KMS-11 (cell line): ENCODE data around the gene ARHGAP45.

Experiments used
- H2AFZ ChIP-seq: fragments of 200-600 bp; sonication (generic); 2 replicates; pipeline ENCODE4 v1.6.1; 2016; ENCODE audit warnings: antibody characterized with exemption, mixed run types, low read depth
- H3K27ac ChIP-seq: fragments of 200-600 bp; sonication (generic); 2 replicates; pipeline ENCODE4 v1.6.1; 2016; ENCODE audit warnings: mild to moderate bottlenecking, mixed run types
- H3K27me3 ChIP-seq: fragments of 200-600 bp; sonication (generic); 2 replicates; pipeline ENCODE4 v1.6.1; 2017; ENCODE audit warnings: mild to moderate bottlenecking, low read depth, mixed run types, moderate library complexity; ENCODE audit not compliant: insufficient read depth
- H3K36me3 ChIP-seq: fragments of 200-600 bp; sonication (generic); 2 replicates; pipeline ENCODE4 v1.6.1; 2017; ENCODE audit warnings: mild to moderate bottlenecking, mixed run types; ENCODE audit not compliant: insufficient read depth
- H3K4me1 ChIP-seq: fragments of 200-600 bp; sonication (generic); 2 replicates; pipeline ENCODE4 v1.6.1; 2016; ENCODE audit warnings: mild to moderate bottlenecking, low read depth, mixed run types; ENCODE audit not compliant: poor library complexity, severe bottlenecking
- H3K4me2 ChIP-seq: fragments of 200-600 bp; sonication (generic); 2 replicates; pipeline ENCODE4 v1.7.0; 2016; ENCODE audit warnings: mild to moderate bottlenecking, mixed run types
- H3K4me3 ChIP-seq: fragments of 200-600 bp; sonication (generic); IDR thresholded peaks from 2 replicates; pipeline ENCODE4 v1.6.1; 2017; ENCODE audit warnings: low read depth, low read length, mixed read lengths; ENCODE audit not compliant: insufficient read depth
- H3K79me2 ChIP-seq: fragments of 200-600 bp; sonication (generic); 2 replicates; pipeline ENCODE4 v1.6.1; 2016; ENCODE audit warnings: low read depth, mixed run types; ENCODE audit not compliant: insufficient read depth
- H3K9ac ChIP-seq: fragments of 200-600 bp; sonication (generic); 2 replicates; pipeline ENCODE4 v1.6.1; 2016; ENCODE audit warnings: mild to moderate bottlenecking, mixed run types
- H4K20me1 ChIP-seq: fragments of 200-600 bp; sonication (generic); 2 replicates; pipeline ENCODE4 v1.6.1; 2016; ENCODE audit warnings: mild to moderate bottlenecking, mixed run types; ENCODE audit not compliant: insufficient read depth
- CTCF ChIP-seq: fragments of 200-600 bp; sonication (generic); conservative IDR thresholded peaks from 2 replicates; pipeline ENCODE4 v1.6.1; 2017; ENCODE audit warnings: low read depth, mild to moderate bottlenecking, antibody characterized with exemption, low read length, moderate library complexity, mixed read lengths

The ARHGAP45 gene

GRCh38 chr19:1069009-1069779 lies 2.2 kb downstream of the ARHGAP45 start:
- no peak overlapping the region for H3K9ac ChIP-seq
- no peak overlapping the region for H3K4me3 ChIP-seq
- H2AFZ ChIP-seq: no peak overlapping the region
- H3K36me3 ChIP-seq: no peaks in the 10 kb centered on the region
- no peak overlapping the region for H3K27ac ChIP-seq
- H3K79me2 ChIP-seq: peaks cover 20% of the 10 kb centered on the region
- peaks cover 13% of the 10 kb centered on the region for H3K4me1 ChIP-seq
- H3K4me2 ChIP-seq: peak overlapping the region; percentile 64
- H3K27me3 ChIP-seq: no peaks in the 10 kb centered on the region
- no peak for TF ChIP-seq CTCF
- no peaks in the 10 kb centered on the region for H4K20me1 ChIP-seq

GRCh38 chr19:1070576-1070930 lies 3.6 kb downstream of the ARHGAP45 start:
- Histone ChIP-seq H3K27ac (no peak overlapping the region), H3K27me3 (no peaks in the 10 kb centered on the region), H3K4me1 (peaks cover 20% of the 10 kb centered on the region), H3K4me2 (no peak overlapping the region), H3K9ac (no peak overlapping the region), H3K79me2 (peaks cover 20% of the 10 kb centered on the region), H3K36me3 (no peaks in the 10 kb centered on the region), H4K20me1 (no peaks in the 10 kb centered on the region), H2AFZ (no peak overlapping the region), H3K4me3 (no peak overlapping the region)
- TF ChIP-seq CTCF: no peak

GRCh38 chr19:1070931-1071791 lies 4.2 kb downstream of the ARHGAP45 start:
- Histone ChIP-seq H3K4me3 (no peak overlapping the region), H2AFZ (no peak overlapping the region), H3K27me3 (no peaks in the 10 kb centered on the region), H3K9ac (no peak overlapping the region), H3K27ac (no peak overlapping the region), H3K4me1 (peaks cover 24% of the 10 kb centered on the region), H3K4me2 (no peak overlapping the region), H4K20me1 (no peaks in the 10 kb centered on the region), H3K36me3 (no peaks in the 10 kb centered on the region), H3K79me2 (peaks cover 20% of the 10 kb centered on the region)
- no peak for TF ChIP-seq CTCF

- H3K27me3 ChIP-seq: no peaks in the 10 kb centered on the region
- H3K36me3 ChIP-seq: no peaks in the 10 kb centered on the region
- no peak overlapping the region for H3K27ac ChIP-seq
- peaks cover 33% of the 10 kb centered on the region for H3K4me1 ChIP-seq
- H3K4me3 ChIP-seq: no peak overlapping the region
- H3K9ac ChIP-seq: no peak overlapping the region
- H2AFZ ChIP-seq: no peak overlapping the region
- no peak overlapping the region for H3K4me2 ChIP-seq
- no peaks in the 10 kb centered on the region for H4K20me1 ChIP-seq
- H3K79me2 ChIP-seq: peaks cover 20% of the 10 kb centered on the region
- TF ChIP-seq CTCF: no peak
Measured at GRCh38 chr19:1072371-1073015, 5.5 kb downstream of the ARHGAP45 start.
